Endodermal cell (in vitro differentiated cells): ENCODE measurements around the gene ZMIZ1. TPM values are rescaled to one million over a fixed set of nuclear protein-coding genes. Genes with fewer than 3 reads are reported as not detected.

Experiments used
- DNase-seq: peaks from one replicate; pipeline ENCODE4 v3.0.0-alpha.2; 2017
- H3K27ac ChIP-seq: 2 replicates; pipeline ENCODE4 v1.5.1; 2013; ENCODE audit warnings: mild to moderate bottlenecking, low read depth, low read length, moderate library complexity
- H3K27me3 ChIP-seq: 2 replicates; pipeline ENCODE4 v1.6.1; 2013; ENCODE audit warnings: mild to moderate bottlenecking, low read length, moderate library complexity; ENCODE audit not compliant: insufficient read depth, control insufficient read depth, poor library complexity, severe bottlenecking
- H3K36me3 ChIP-seq: 2 replicates; pipeline ENCODE4 v1.7.0; 2013; ENCODE audit warnings: mild to moderate bottlenecking, low read length, moderate library complexity; ENCODE audit not compliant: control insufficient read depth, insufficient read depth
- H3K4me1 ChIP-seq: one replicate; pipeline ENCODE4 v1.7.0; 2013; ENCODE audit warnings: low read length; ENCODE audit not compliant: control insufficient read depth, insufficient read depth
- H3K4me3 ChIP-seq: 2 replicates; pipeline ENCODE4 v1.5.1; 2013; ENCODE audit warnings: mild to moderate bottlenecking, low read length, moderate library complexity
- H3K9ac ChIP-seq: 2 replicates; pipeline ENCODE4 v1.6.1; 2013; ENCODE audit warnings: mild to moderate bottlenecking, low read length, moderate library complexity; ENCODE audit not compliant: poor library complexity, severe bottlenecking; ENCODE audit errors: extremely low read depth
- H3K9me3 ChIP-seq: 2 replicates; pipeline ENCODE4 v1.6.1; 2013; ENCODE audit warnings: mild to moderate bottlenecking, low read length, moderate library complexity; ENCODE audit not compliant: control insufficient read depth
- H3K27ac Mint-ChIP-seq: 2 replicates; pipeline ENCODE4 v1.8.0; 2020; ENCODE audit warnings: mixed read lengths
- H3K27me3 Mint-ChIP-seq: 2 replicates; pipeline ENCODE4 v1.8.0; 2021; ENCODE audit warnings: mild to moderate bottlenecking, mixed read lengths; ENCODE audit not compliant: insufficient read depth
- H3K36me3 Mint-ChIP-seq: 2 replicates; pipeline ENCODE4 v1.8.0; 2020; ENCODE audit warnings: low read depth, mixed read lengths
- H3K4me1 Mint-ChIP-seq: 2 replicates; pipeline ENCODE4 v1.8.0; 2020; ENCODE audit warnings: mixed read lengths
- H3K4me3 Mint-ChIP-seq: 2 replicates; pipeline ENCODE4 v1.8.0; 2020; ENCODE audit warnings: mild to moderate bottlenecking, moderate library complexity, mixed read lengths
- H3K9me3 Mint-ChIP-seq: 2 replicates; pipeline ENCODE4 v1.8.0; 2020; ENCODE audit warnings: mild to moderate bottlenecking, mixed read lengths
- CTCF ChIP-seq: fragments of 200-600 bp; sonication (generic); conservative IDR thresholded peaks from 2 replicates; pipeline ENCODE4 v1.5.0; 2021; ENCODE audit warnings: antibody characterized with exemption, mild to moderate bottlenecking
- WGBS, 2 experiments: methylation state at CpG; one replicate each; pipeline versions ENCODE4 v1.1.5 to v1.1.7; 2013; ENCODE audit warnings: missing lambda C conversion rate in 2 of 2, mixed read lengths in 1 of 2; ENCODE audit not compliant: insufficient coverage in 1 of 2, insufficient read length in 1 of 2; 5-methylcytosine and 5-hydroxymethylcytosine counted together
- total RNA-seq, 2 donors: library from RNA; stranded (reverse); fragmentation: NEBNext Ultra II Directional in 1 of 2; extraction: Animal tissue kit (Norgen Biotek cat#: 25700) in 1 of 2; gene quantifications; 2 replicates in 1 of 2; 3 replicates in 1 of 2; pipeline ENCODE4 v1.2.1, GENCODE V29; 2021

Gene ZMIZ1
- total RNA-seq, 2 donors from 2014 or later, result 65.3 to 67.5 TPM

- Mint-ChIP-seq H3K27ac (no peak overlapping the region), H3K9me3 (no peaks in the 10 kb centered on the region), H3K4me1 (no peaks in the 10 kb centered on the region), H3K27me3 (no peaks in the 10 kb centered on the region), H3K36me3 (peaks cover 49% of the 10 kb centered on the region), H3K4me3 (no peak overlapping the region)
- H3K9ac ChIP-seq, result no peak overlapping the region
- no peak overlapping the region for H3K27ac ChIP-seq
- H3K27me3 ChIP-seq, result no peaks in the 10 kb centered on the region
- H3K4me3 ChIP-seq, result no peak overlapping the region
- no peak for DNase-seq
- no peaks in the 10 kb centered on the region for H3K9me3 ChIP-seq
- H3K36me3 ChIP-seq, result peaks cover 39% of the 10 kb centered on the region
- 88 to 92% methylated on average over 3 to 5 of the region's 5 CpGs for WGBS, 2 experiments
- H3K4me1 ChIP-seq, result no peaks in the 10 kb centered on the region
- TF ChIP-seq CTCF, result no peak
Observed at GRCh38 chr10:79356104-79356503, 287.3 kb downstream of the ZMIZ1 start.

GRCh38 chr10:79357180-79357579 lies 288.4 kb downstream of the ZMIZ1 start:
- H3K27me3 Mint-ChIP-seq, result no peaks in the 10 kb centered on the region
- H3K36me3 ChIP-seq, result peaks cover 29% of the 10 kb centered on the region
- H3K27ac ChIP-seq, result no peak overlapping the region
- H3K36me3 Mint-ChIP-seq, result peaks cover 45% of the 10 kb centered on the region
- no peak overlapping the region for H3K4me3 ChIP-seq
- no peak for DNase-seq
- H3K4me3 Mint-ChIP-seq, result no peak overlapping the region
- no peak overlapping the region for H3K27ac Mint-ChIP-seq
- H3K9ac ChIP-seq, result no peak overlapping the region
- no peaks in the 10 kb centered on the region for H3K9me3 Mint-ChIP-seq
- WGBS, 2 experiments, result 95 to 99% methylated on average over 8 to 9 of the region's 9 CpGs
- no peaks in the 10 kb centered on the region for H3K27me3 ChIP-seq
- no peaks in the 10 kb centered on the region for H3K9me3 ChIP-seq
- no peak for TF ChIP-seq CTCF
- H3K4me1 Mint-ChIP-seq, result no peaks in the 10 kb centered on the region
- no peaks in the 10 kb centered on the region for H3K4me1 ChIP-seq

- H3K27me3 ChIP-seq, result no peaks in the 10 kb centered on the region
- WGBS, 2 experiments, result 88 to 97% methylated on average over 4 to 5 of the region's 5 CpGs
- H3K9me3 Mint-ChIP-seq, result peaks cover 2% of the 10 kb centered on the region
- H3K36me3 ChIP-seq, result peaks cover 13% of the 10 kb centered on the region
- H3K4me3 Mint-ChIP-seq, result no peak overlapping the region
- H3K27ac Mint-ChIP-seq, result no peak overlapping the region
- H3K9ac ChIP-seq, result no peak overlapping the region
- no peak for TF ChIP-seq CTCF
- H3K4me3 ChIP-seq, result no peak overlapping the region
- no peaks in the 10 kb centered on the region for H3K9me3 ChIP-seq
- no peaks in the 10 kb centered on the region for H3K4me1 ChIP-seq
- no peak for DNase-seq
- H3K4me1 Mint-ChIP-seq, result no peaks in the 10 kb centered on the region
- no peak overlapping the region for H3K27ac ChIP-seq
- peaks cover 33% of the 10 kb centered on the region for H3K36me3 Mint-ChIP-seq
- H3K27me3 Mint-ChIP-seq, result peaks cover 3% of the 10 kb centered on the region
Observed at GRCh38 chr10:79358811-79359210, 290.0 kb downstream of the ZMIZ1 start.
